MCF 10A (cell line): Measurements from ENCODE around the gene NRXN3. TPM values are rescaled to one million over a fixed set of nuclear protein-coding genes. Genes with fewer than 3 reads are reported as not detected.

ENCODE experiments used
- BruUV-seq: library from RNA; stranded (reverse); fragments of 400-500 nt; replicated peaks from 2 replicates; lab custom pipeline; 2021; lab: Mats Ljungman, UMichigan
- CTCF ChIA-PET: fragments of 300-600 bp; sonication (Branson Sonifier 250); formaldehyde crosslinking; extraction: SDS; loops from one replicate; lab custom pipeline; 2021; ENCODE audit warnings: antibody characterized with exemption, inconsistent platforms; lab: Yijun Ruan, JAX
- POLR2A ChIA-PET: fragments of 300-600, 350-650 bp; sonication (Branson Sonifier 250); formaldehyde crosslinking; extraction: SDS; loops from one replicate; lab custom pipeline; 2020; ENCODE audit warnings: antibody characterized with exemption, inconsistent platforms; lab: Yijun Ruan, JAX
- DNase-seq: peaks from one replicate; pipeline ENCODE4 v3.0.0-alpha.2; 2018; ENCODE audit not compliant: unreplicated experiment
- H3K27ac Mint-ChIP-seq: one replicate; pipeline ENCODE4 v1.8.0; 2022; ENCODE audit warnings: mild to moderate bottlenecking, low read depth, mixed read lengths; ENCODE audit not compliant: unreplicated experiment
- H3K27me3 Mint-ChIP-seq: one replicate; pipeline ENCODE4 v1.8.0; 2022; ENCODE audit warnings: mixed read lengths; ENCODE audit not compliant: insufficient read depth, unreplicated experiment
- H3K36me3 Mint-ChIP-seq: one replicate; pipeline ENCODE4 v1.8.0; 2022; ENCODE audit warnings: mild to moderate bottlenecking, moderate library complexity, mixed read lengths; ENCODE audit not compliant: insufficient read depth, unreplicated experiment
- H3K4me1 Mint-ChIP-seq: one replicate; pipeline ENCODE4 v1.8.0; 2022; ENCODE audit warnings: mixed read lengths; ENCODE audit not compliant: insufficient read depth, unreplicated experiment
- H3K4me3 Mint-ChIP-seq: one replicate; pipeline ENCODE4 v1.8.0; 2022; ENCODE audit warnings: mild to moderate bottlenecking, moderate library complexity, mixed read lengths; ENCODE audit not compliant: unreplicated experiment
- H3K9me3 Mint-ChIP-seq: one replicate; pipeline ENCODE4 v1.8.0; 2022; ENCODE audit warnings: mixed read lengths; ENCODE audit not compliant: unreplicated experiment
- CTCF ChIP-seq: fragments of 200-600 bp; IDR thresholded peaks from one replicate; pipeline ENCODE4 v1.8.0; 2022; ENCODE audit warnings: antibody characterized with exemption, mild to moderate bottlenecking; ENCODE audit not compliant: unreplicated experiment
- intact Hi-C: fragments of 100-400 bp; cut with micrococcal nuclease; formaldehyde crosslinking; loops from 2 replicates; pipeline ENCODE4 v1.14.1; 2022
- total RNA-seq: library from RNA; stranded (reverse); gene quantifications from 2 replicates; pipeline ENCODE4 v1.2.3, GENCODE V29; 2022

Gene NRXN3
- total RNA-seq, 1 experiment from 2014 or later, result not detected

GRCh38 chr14:79157369-79157768 lies 987.2 kb downstream of the NRXN3 start:
- H3K4me3 Mint-ChIP-seq, result no peak overlapping the region
- ChIA-PET POLR2A (no interaction called here), CTCF (no interaction called here)
- no peaks in the 10 kb centered on the region for H3K36me3 Mint-ChIP-seq
- no peaks in the 10 kb centered on the region for H3K4me1 Mint-ChIP-seq
- H3K9me3 Mint-ChIP-seq, result no peaks in the 10 kb centered on the region
- TF ChIP-seq CTCF, result no peak
- BruUV-seq, result no TSS peak
- no peak for DNase-seq
- intact Hi-C loops, result no loop called here
- peaks cover 12% of the 10 kb centered on the region for H3K27me3 Mint-ChIP-seq
- H3K27ac Mint-ChIP-seq, result no peak overlapping the region

- H3K27ac Mint-ChIP-seq, result no peak overlapping the region
- no peak overlapping the region for H3K4me3 Mint-ChIP-seq
- peak; percentile 64 for DNase-seq
- intact Hi-C loops, result no loop called here
- peaks cover 8% of the 10 kb centered on the region for H3K9me3 Mint-ChIP-seq
- H3K4me1 Mint-ChIP-seq, result no peaks in the 10 kb centered on the region
- CTCF ChIA-PET, result interaction anchor here (0.6 kb wide), 1 partner anchor 242 kb away, joined by 3 read pairs; no protein-coding TSS in a partner anchor
- BruUV-seq, result no TSS peak
- TF ChIP-seq CTCF, result no peak
- H3K36me3 Mint-ChIP-seq, result no peaks in the 10 kb centered on the region
- POLR2A ChIA-PET, result no interaction called here
- H3K27me3 Mint-ChIP-seq, result peaks cover 12% of the 10 kb centered on the region
Observed at GRCh38 chr14:79161571-79161970, 991.4 kb downstream of the NRXN3 start.

- Mint-ChIP-seq H3K36me3 (no peaks in the 10 kb centered on the region), H3K27me3 (peaks cover 3% of the 10 kb centered on the region), H3K9me3 (peaks cover 8% of the 10 kb centered on the region), H3K4me3 (no peak overlapping the region), H3K4me1 (no peaks in the 10 kb centered on the region), H3K27ac (no peak overlapping the region)
- no peak for DNase-seq
- ChIA-PET POLR2A (no interaction called here), CTCF (no interaction called here)
- intact Hi-C loops, result no loop called here
- TF ChIP-seq CTCF, result no peak
- no TSS peak for BruUV-seq
Observed at GRCh38 chr14:79162833-79163232, 992.7 kb downstream of the NRXN3 start.

- no peak overlapping the region for H3K27ac Mint-ChIP-seq
- H3K4me1 Mint-ChIP-seq, result no peaks in the 10 kb centered on the region
- no peak for DNase-seq
- H3K27me3 Mint-ChIP-seq, result no peaks in the 10 kb centered on the region
- CTCF ChIA-PET, result no interaction called here
- no peak for TF ChIP-seq CTCF
- POLR2A ChIA-PET, result no interaction called here
- no peak overlapping the region for H3K4me3 Mint-ChIP-seq
- H3K36me3 Mint-ChIP-seq, result no peaks in the 10 kb centered on the region
- H3K9me3 Mint-ChIP-seq, result peaks cover 8% of the 10 kb centered on the region
- intact Hi-C loops, result no loop called here
- BruUV-seq, result no TSS peak
Observed at GRCh38 chr14:79165471-79166090, 995.4 kb downstream of the NRXN3 start.
